OCI-LY1 (cell line): ENCODE measurements around the gene TMCC1.

Experiments used
- CTCF ChIP-seq: fragments of 200-600 bp; sonication (generic), shearing (Covaris generic); IDR thresholded peaks from 2 replicates; pipeline ENCODE4 v1.5.1; 2017; ENCODE audit warnings: mild to moderate bottlenecking, antibody characterized with exemption, low read length, moderate library complexity, mixed read lengths
- EZH2 ChIP-seq: fragments of 200-600 bp; sonication (generic), shearing (Covaris generic); IDR thresholded peaks from 2 replicates; pipeline ENCODE4 v1.8.0; 2017; ENCODE audit warnings: borderline replicate concordance, mixed run types, mild to moderate bottlenecking, antibody characterized with exemption, low read length, moderate library complexity, mixed read lengths

GRCh38 chr3:129684270-129684669 is 209.2 kb downstream of the TMCC1 start:
- TF ChIP-seq CTCF (no peak), EZH2 (no peak)
